ENCODE data around the gene PRSS22.

DNA sequence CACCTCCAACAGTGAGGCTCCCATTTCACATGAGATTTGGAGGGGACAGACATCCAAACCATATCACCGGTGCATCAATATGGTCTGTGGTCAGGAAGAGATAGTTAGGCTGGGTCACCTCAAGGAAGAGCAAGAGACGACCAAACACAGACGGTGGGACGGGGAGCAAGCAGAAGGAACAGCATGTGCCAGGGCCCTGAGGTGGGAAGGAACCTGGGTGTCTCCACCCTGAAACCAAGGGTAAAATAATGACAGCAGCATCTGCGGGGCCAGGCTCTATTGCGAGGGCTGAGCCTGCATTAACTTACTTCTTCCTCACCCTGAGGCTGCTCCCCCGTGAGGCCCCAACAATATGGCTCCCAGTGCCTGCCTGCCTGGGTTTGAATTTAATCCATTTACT, 49.8 kb downstream of the PRSS22 start:
- TF ChIP-seq, protein P1, sequence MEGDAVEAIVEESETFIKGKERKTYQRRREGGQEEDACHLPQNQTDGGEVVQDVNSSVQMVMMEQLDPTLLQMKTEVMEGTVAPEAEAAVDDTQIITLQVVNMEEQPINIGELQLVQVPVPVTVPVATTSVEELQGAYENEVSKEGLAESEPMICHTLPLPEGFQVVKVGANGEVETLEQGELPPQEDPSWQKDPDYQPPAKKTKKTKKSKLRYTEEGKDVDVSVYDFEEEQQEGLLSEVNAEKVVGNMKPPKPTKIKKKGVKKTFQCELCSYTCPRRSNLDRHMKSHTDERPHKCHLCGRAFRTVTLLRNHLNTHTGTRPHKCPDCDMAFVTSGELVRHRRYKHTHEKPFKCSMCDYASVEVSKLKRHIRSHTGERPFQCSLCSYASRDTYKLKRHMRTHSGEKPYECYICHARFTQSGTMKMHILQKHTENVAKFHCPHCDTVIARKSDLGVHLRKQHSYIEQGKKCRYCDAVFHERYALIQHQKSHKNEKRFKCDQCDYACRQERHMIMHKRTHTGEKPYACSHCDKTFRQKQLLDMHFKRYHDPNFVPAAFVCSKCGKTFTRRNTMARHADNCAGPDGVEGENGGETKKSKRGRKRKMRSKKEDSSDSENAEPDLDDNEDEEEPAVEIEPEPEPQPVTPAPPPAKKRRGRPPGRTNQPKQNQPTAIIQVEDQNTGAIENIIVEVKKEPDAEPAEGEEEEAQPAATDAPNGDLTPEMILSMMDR (IDR thresholded peaks at IDR 0.05), result no peak
- TF ChIP-seq POLR2A (IDR thresholded peaks at IDR 0.05), result no peak

All from testis (tissue), 2 donors.